ENCODE data around the gene IGDCC3.

DNA sequence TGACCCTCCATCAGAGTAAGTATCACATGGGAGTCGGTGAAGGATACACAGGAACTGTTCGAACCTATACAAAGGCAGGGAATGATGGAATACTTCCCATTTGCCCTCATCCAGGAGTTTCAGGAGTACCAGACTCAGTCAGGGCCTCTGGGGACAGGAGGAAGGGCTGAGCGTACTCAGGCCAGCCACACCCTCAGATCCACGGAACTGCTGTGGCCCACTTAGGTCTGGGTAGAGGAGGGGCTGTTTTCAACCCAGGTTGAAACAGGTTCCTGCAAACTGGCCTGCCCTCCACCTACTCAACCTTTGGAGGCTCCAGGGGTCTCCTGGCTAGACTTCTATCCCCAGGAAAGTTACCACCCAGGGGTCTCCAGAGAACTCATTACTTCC lies 6.7 kb upstream of the IGDCC3 start:
- TF ChIP-seq POLR2A (IDR thresholded peaks at IDR 0.05) (no peak), POLR2AphosphoS5 (IDR thresholded peaks at IDR 0.05) (no peak)
- TF ChIP-seq, protein P1, sequence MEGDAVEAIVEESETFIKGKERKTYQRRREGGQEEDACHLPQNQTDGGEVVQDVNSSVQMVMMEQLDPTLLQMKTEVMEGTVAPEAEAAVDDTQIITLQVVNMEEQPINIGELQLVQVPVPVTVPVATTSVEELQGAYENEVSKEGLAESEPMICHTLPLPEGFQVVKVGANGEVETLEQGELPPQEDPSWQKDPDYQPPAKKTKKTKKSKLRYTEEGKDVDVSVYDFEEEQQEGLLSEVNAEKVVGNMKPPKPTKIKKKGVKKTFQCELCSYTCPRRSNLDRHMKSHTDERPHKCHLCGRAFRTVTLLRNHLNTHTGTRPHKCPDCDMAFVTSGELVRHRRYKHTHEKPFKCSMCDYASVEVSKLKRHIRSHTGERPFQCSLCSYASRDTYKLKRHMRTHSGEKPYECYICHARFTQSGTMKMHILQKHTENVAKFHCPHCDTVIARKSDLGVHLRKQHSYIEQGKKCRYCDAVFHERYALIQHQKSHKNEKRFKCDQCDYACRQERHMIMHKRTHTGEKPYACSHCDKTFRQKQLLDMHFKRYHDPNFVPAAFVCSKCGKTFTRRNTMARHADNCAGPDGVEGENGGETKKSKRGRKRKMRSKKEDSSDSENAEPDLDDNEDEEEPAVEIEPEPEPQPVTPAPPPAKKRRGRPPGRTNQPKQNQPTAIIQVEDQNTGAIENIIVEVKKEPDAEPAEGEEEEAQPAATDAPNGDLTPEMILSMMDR (IDR thresholded peaks at IDR 0.05 in 8 of 11, conservative IDR thresholded peaks at IDR 0.05 in 3 of 11): no peak
